Omental fat pad (tissue), 4 donors: ENCODE data around the gene SH3BGRL. TPM values are rescaled to one million over a fixed set of nuclear protein-coding genes. Genes with fewer than 3 reads are reported as not detected.

ENCODE experiments used
- ATAC-seq: fragments of 150-250 bp; one replicate; pipeline ENCODE4 v1.9.1; 2016; ENCODE audit warnings: mild to moderate bottlenecking, moderate library complexity; ENCODE audit not compliant: low FRiP score
- DNase-seq: peaks from one replicate; pipeline ENCODE4 v3.0.0-alpha.2; 2019; ENCODE audit warnings: low spot score
- CTCF ChIP-seq, 3 donors: fragments of 450-650 bp; IDR thresholded peaks; one replicate each; pipeline ENCODE4 v1.5.1; 2016 to 2017; ENCODE audit warnings: antibody characterized with exemption in 3 of 3, mild to moderate bottlenecking in 3 of 3, moderate library complexity in 2 of 3
- total RNA-seq, 4 donors: library from RNA; depleted of rRNA; stranded (reverse); fragments of >200 nt; gene quantifications; one replicate each; pipeline ENCODE4 v1.1.0, GENCODE V29; 2016

SH3BGRL gene
- total RNA-seq, 4 donors from 2014 or later = 103 to 143 (median 122) TPM

GRCh38 chrX:81257817-81258216, 55.9 kb downstream of the SH3BGRL start:
- no peak for ATAC-seq
- no peak for TF ChIP-seq CTCF (IDR thresholded peaks at IDR 0.05)
- DNase-seq = no peak

GRCh38 chrX:81259020-81259713, 57.3 kb downstream of the SH3BGRL start:
- no peak for TF ChIP-seq CTCF (IDR thresholded peaks at IDR 0.05)
- DNase-seq (no peak), ATAC-seq (no peak)

GRCh38 chrX:81259714-81260395, 58.0 kb downstream of the SH3BGRL start:
- DNase-seq (no peak), ATAC-seq (no peak)
- no peak for TF ChIP-seq CTCF (IDR thresholded peaks at IDR 0.05)

GRCh38 chrX:81261576-81261975, 59.7 kb downstream of the SH3BGRL start:
- DNase-seq = no peak
- no peak for ATAC-seq

GRCh38 chrX:81263059-81263458, 61.2 kb downstream of the SH3BGRL start:
- TF ChIP-seq CTCF (IDR thresholded peaks at IDR 0.05) = no peak
- DNase-seq = no peak
- no peak for ATAC-seq

More at GRCh38 chrX:81261576-81261975, 59.7 kb downstream of the SH3BGRL start:
- TF ChIP-seq CTCF (IDR thresholded peaks at IDR 0.05) = no peak

GRCh38 chrX:81278616-81279015, 76.7 kb downstream of the SH3BGRL start:
- TF ChIP-seq CTCF (IDR thresholded peaks at IDR 0.05) = no peak
- ATAC-seq (no peak), DNase-seq (no peak)

GRCh38 chrX:81280148-81280547, 78.2 kb downstream of the SH3BGRL start:
- ATAC-seq = no peak

More at GRCh38 chrX:81280148-81280547, 78.2 kb downstream of the SH3BGRL start:
- no peak for DNase-seq
- TF ChIP-seq CTCF (IDR thresholded peaks at IDR 0.05) = no peak
